Measurements from ENCODE around the gene TECTA. TPM values are rescaled to one million over a fixed set of nuclear protein-coding genes. Genes with fewer than 3 reads are reported as not detected.

Gene TECTA, protein sequence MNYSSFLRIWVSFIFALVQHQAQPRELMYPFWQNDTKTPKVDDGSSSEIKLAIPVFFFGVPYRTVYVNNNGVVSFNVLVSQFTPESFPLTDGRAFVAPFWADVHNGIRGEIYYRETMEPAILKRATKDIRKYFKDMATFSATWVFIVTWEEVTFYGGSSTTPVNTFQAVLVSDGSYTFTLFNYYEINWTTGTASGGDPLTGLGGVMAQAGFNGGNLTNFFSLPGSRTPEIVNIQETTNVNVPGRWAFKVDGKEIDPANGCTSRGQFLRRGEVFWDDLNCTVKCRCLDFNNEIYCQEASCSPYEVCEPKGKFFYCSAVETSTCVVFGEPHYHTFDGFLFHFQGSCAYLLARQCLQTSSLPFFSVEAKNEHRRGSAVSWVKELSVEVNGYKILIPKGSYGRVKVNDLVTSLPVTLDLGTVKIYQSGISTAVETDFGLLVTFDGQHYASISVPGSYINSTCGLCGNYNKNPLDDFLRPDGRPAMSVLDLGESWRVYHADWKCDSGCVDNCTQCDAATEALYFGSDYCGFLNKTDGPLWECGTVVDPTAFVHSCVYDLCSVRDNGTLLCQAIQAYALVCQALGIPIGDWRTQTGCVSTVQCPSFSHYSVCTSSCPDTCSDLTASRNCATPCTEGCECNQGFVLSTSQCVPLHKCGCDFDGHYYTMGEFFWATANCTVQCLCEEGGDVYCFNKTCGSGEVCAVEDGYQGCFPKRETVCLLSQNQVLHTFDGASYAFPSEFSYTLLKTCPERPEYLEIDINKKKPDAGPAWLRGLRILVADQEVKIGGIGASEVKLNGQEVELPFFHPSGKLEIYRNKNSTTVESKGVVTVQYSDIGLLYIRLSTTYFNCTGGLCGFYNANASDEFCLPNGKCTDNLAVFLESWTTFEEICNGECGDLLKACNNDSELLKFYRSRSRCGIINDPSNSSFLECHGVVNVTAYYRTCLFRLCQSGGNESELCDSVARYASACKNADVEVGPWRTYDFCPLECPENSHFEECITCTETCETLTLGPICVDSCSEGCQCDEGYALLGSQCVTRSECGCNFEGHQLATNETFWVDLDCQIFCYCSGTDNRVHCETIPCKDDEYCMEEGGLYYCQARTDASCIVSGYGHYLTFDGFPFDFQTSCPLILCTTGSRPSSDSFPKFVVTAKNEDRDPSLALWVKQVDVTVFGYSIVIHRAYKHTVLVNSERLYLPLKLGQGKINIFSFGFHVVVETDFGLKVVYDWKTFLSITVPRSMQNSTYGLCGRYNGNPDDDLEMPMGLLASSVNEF (N-terminal part only)
- total RNA-seq: under 1 TPM; 0.18 to 0.28 TPM

- Mint-ChIP-seq H3K36me3 (no peaks in the 10 kb centered on the region), H3K9me3 (ENCODE audit: low read depth) (no peaks in the 10 kb centered on the region), H3K4me1 (no peaks in the 10 kb centered on the region), H3K4me3 (no peak within 1 kb of the TSS), H3K27ac (no peak within 1 kb of the TSS), H3K27me3 (peaks cover 7% of the 10 kb centered on the region)
- CTCF ChIA-PET: no interaction called here
- DNase-seq: no peak
- no peak for ATAC-seq
Measured at GRCh38 chr11:121100943-121101342, at the start of gene TECTA. Gene TECTA (plus strand): TSS chr11:121101243. CDS start chr11:121102666, 1,423 bp downstream.

DNA sequence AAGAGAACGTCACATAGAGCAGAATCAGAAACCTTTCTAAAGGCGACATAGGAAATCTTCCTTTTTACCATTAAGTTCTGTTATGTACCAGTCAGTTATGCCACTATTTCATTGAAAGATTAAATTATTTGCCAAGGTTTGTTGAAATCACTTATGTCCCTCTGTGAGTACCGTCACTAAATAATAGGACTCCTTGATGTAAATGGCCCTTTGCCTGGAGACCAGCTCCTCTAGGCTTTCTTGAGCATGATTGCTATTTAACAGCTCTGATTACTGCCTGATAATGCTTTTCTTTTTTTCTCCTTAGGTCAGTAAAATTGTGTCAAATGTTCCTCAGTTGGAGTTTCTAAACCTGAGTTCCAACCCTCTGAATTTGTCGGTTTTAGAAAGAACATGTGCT, 47.8 kb upstream of the TECTA start:
- Mint-ChIP-seq H3K9me3 (ENCODE audit: low read depth) (no peaks in the 10 kb centered on the region), H3K36me3 (peaks cover 25% of the 10 kb centered on the region), H3K27me3 (no peaks in the 10 kb centered on the region), H3K4me1 (peaks cover 5% of the 10 kb centered on the region), H3K27ac (no peak overlapping the region), H3K4me3 (no peak overlapping the region)
- DNase-seq (no peak), ATAC-seq (no peak)
- CTCF ChIA-PET: interaction anchor here (1.1 to 1.3 kb wide), 2 partner anchors 10 to 142 kb away, joined by 3 read pairs; no protein-coding TSS in a partner anchor

DNA sequence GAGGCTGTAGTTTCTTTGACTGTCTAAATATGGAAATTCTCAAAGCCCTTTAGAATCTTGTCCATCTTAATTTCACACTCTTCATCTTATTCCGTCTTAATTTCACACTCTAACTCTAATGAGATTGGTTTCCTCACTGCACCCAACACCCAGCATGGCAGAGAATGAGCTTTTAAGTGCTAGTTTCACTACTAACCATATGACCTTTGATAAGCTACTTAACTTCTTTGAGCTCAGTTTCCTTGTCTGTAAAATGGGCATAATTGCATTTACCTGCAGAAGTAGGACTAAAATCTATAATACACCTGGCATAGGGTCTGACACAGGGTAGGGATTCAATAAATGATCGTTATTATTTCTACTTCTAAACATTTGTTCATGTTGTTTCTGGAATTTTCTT, 46.8 kb upstream of the TECTA start:
- ATAC-seq (no peak), DNase-seq (no peak)
- peaks cover 13% of the 10 kb centered on the region for H3K4me1 Mint-ChIP-seq
- no peak overlapping the region for H3K27ac Mint-ChIP-seq
- peaks cover 22% of the 10 kb centered on the region for H3K36me3 Mint-ChIP-seq
- CTCF ChIA-PET: interaction anchor here (1.3 kb wide), 1 partner anchor 9 kb away, joined by 3 read pairs; no protein-coding TSS in a partner anchor
- H3K4me3 Mint-ChIP-seq: no peak overlapping the region
- no peaks in the 10 kb centered on the region for H3K9me3 Mint-ChIP-seq (ENCODE audit: low read depth)
- no peaks in the 10 kb centered on the region for H3K27me3 Mint-ChIP-seq

GRCh38 chr11:121055076-121055475, 46.0 kb upstream of the TECTA start:
- no peak overlapping the region for H3K27ac Mint-ChIP-seq
- H3K9me3 Mint-ChIP-seq (ENCODE audit: low read depth): no peaks in the 10 kb centered on the region
- H3K36me3 Mint-ChIP-seq: peaks cover 25% of the 10 kb centered on the region
- CTCF ChIA-PET: no interaction called here
- DNase-seq (no peak), ATAC-seq (no peak)
- no peaks in the 10 kb centered on the region for H3K27me3 Mint-ChIP-seq
- no peak overlapping the region for H3K4me3 Mint-ChIP-seq
- H3K4me1 Mint-ChIP-seq: peaks cover 19% of the 10 kb centered on the region

DNA sequence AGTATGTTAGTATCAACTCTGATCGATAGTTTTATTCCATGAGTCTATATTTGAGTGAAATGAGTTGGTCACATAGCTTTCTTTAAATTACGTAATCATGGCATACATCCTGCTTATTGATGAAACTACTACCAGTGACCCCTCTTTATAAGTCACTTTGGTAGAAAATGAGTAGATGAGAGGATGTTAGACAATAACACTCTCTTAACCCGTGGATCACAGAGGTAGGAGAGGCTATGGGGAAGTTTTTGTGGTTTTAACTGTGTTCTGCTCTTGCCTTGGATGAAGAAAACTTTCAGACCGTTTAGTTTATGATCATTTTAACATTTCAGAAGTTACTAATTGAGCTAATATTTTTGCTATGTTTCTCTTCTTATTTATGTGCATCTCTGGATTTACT, 43.1 kb upstream of the TECTA start:
- H3K27me3 Mint-ChIP-seq: no peaks in the 10 kb centered on the region
- ATAC-seq: no peak
- CTCF ChIA-PET: no interaction called here

DNA sequence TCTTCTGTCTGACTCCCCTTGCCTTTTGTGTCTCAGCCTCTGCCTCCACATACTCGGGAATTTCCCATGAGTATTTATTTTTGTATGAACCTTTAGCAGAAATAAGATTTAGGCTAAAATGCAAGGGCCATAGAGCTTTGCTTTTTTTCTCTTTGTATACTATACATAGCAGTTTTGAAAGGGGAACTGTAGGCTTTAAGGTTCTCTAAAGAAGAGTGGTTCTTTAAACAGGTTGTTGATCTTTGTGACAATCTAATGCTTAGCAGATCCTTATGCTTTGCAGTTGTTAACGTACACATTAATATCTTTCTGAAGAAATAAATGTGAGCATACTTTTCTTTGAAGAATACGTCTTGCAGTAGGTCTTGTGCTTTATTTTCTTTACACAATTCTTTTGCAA, 42.1 kb upstream of the TECTA start:
- CTCF ChIA-PET: no interaction called here
- H3K27me3 Mint-ChIP-seq: no peaks in the 10 kb centered on the region
- no peak overlapping the region for H3K4me3 Mint-ChIP-seq
- no peak overlapping the region for H3K27ac Mint-ChIP-seq
- no peaks in the 10 kb centered on the region for H3K9me3 Mint-ChIP-seq (ENCODE audit: low read depth)
- H3K36me3 Mint-ChIP-seq: peaks cover 38% of the 10 kb centered on the region
- ATAC-seq (no peak), DNase-seq (no peak)
- H3K4me1 Mint-ChIP-seq: peaks cover 22% of the 10 kb centered on the region

More for the DNA sequence above, 43.1 kb upstream of the TECTA start:
- no peak overlapping the region for H3K27ac Mint-ChIP-seq
- H3K9me3 Mint-ChIP-seq (ENCODE audit: low read depth): no peaks in the 10 kb centered on the region
- no peak for DNase-seq
- peaks cover 22% of the 10 kb centered on the region for H3K4me1 Mint-ChIP-seq
- H3K36me3 Mint-ChIP-seq: peaks cover 33% of the 10 kb centered on the region
- no peak overlapping the region for H3K4me3 Mint-ChIP-seq

DNA sequence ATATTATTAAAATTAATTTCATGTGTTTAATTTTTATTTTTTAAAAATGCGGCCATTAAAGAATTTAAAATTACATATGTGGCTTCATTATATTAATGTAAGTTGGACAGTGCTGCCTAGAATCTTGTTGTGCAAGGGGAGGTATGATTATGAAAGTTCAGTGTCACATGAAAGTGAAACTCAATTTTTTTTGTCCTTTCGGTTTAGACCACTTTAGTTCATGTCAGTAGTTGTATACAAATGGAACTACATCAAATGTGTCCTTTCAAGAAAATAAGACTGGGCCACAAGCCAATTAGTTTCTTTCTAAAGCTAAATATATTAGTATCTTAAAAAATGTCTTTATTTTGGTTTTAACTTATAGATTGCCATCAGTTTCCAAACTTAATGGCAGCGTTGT, 41.4 kb upstream of the TECTA start:
- Mint-ChIP-seq H3K9me3 (ENCODE audit: low read depth) (no peaks in the 10 kb centered on the region), H3K4me3 (no peak overlapping the region), H3K36me3 (peaks cover 35% of the 10 kb centered on the region), H3K27ac (peak overlapping the region; percentile 54), H3K27me3 (no peaks in the 10 kb centered on the region), H3K4me1 (peaks cover 22% of the 10 kb centered on the region)
- ATAC-seq (peak; percentile 89), DNase-seq (no peak)
- CTCF ChIA-PET: no interaction called here

DNA sequence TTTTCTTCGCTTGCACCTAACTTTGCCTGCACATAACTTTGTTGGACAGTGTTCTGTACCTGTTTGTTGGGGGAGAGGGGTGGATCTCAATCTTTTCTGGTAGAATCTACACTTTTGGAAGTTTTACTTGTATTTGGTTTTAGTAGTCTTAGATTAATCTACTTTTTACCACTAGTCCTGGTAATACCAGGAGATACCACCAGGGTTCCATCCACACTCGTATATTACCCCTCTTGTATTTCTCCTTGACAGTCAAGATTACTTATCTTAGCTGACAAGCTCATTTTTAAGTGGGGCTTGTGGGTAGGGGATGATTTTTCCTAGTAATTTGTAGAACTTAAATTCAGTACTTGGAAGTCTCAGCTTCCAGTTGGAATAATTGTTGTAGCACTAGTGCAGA, 37.3 kb upstream of the TECTA start:
- H3K9me3 Mint-ChIP-seq (ENCODE audit: low read depth): no peaks in the 10 kb centered on the region
- H3K27ac Mint-ChIP-seq: no peak overlapping the region
- ATAC-seq: no peak
- H3K4me3 Mint-ChIP-seq: no peak overlapping the region
- CTCF ChIA-PET: interaction anchor here (1.1 kb wide), 1 partner anchor 10 kb away, joined by 3 read pairs; no protein-coding TSS in a partner anchor
- peaks cover 14% of the 10 kb centered on the region for H3K4me1 Mint-ChIP-seq
- no peak for DNase-seq
- H3K36me3 Mint-ChIP-seq: peaks cover 18% of the 10 kb centered on the region
- H3K27me3 Mint-ChIP-seq: no peaks in the 10 kb centered on the region

DNA sequence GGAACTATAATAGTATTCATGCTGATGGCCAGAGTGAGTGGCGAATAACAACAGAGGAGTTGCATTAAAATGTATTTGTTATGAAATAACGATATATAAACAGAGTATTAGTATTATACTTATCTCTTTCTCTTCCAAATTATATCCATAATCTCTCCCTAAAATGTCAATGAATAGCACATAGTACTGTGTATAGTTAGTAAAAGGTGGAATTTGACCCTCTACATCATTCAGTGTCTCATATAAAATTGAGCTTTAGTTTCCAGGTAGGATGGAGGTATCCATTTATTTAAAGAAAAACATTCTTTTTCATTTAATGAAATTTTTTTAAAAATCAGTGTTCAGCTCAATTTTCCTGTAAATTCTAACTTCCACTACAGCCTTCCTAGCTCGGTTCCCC, 34.4 kb upstream of the TECTA start:
- DNase-seq (no peak), ATAC-seq (no peak)
- CTCF ChIA-PET: no interaction called here
- no peak overlapping the region for H3K27ac Mint-ChIP-seq
- no peak overlapping the region for H3K4me3 Mint-ChIP-seq
- no peaks in the 10 kb centered on the region for H3K27me3 Mint-ChIP-seq
- peaks cover 23% of the 10 kb centered on the region for H3K36me3 Mint-ChIP-seq
- H3K4me1 Mint-ChIP-seq: no peaks in the 10 kb centered on the region
- H3K9me3 Mint-ChIP-seq (ENCODE audit: low read depth): no peaks in the 10 kb centered on the region

DNA sequence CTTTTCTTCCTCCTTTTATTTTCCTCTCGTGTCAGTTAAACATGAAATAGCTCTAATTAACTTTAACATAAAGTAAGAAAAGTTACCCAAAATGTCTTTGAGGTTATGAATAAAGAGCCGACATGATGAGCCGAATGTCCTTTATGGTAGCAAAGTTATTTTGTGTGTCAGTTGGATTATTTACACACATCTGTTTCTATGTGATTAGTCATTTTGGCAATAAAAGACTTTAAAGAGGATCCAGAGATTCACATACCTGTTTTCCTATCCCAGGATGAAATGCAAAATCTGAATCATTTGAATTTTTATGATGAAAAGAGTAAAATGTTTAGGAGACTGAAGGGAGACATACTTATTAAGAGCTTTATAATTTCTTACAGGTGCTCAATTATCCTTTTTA, 34.0 kb upstream of the TECTA start:
- H3K27ac Mint-ChIP-seq: no peak overlapping the region
- no peak overlapping the region for H3K4me3 Mint-ChIP-seq
- no peaks in the 10 kb centered on the region for H3K9me3 Mint-ChIP-seq (ENCODE audit: low read depth)
- CTCF ChIA-PET: no interaction called here
- peaks cover 25% of the 10 kb centered on the region for H3K36me3 Mint-ChIP-seq
- no peaks in the 10 kb centered on the region for H3K27me3 Mint-ChIP-seq
- DNase-seq (no peak), ATAC-seq (no peak)
- H3K4me1 Mint-ChIP-seq: no peaks in the 10 kb centered on the region

DNA sequence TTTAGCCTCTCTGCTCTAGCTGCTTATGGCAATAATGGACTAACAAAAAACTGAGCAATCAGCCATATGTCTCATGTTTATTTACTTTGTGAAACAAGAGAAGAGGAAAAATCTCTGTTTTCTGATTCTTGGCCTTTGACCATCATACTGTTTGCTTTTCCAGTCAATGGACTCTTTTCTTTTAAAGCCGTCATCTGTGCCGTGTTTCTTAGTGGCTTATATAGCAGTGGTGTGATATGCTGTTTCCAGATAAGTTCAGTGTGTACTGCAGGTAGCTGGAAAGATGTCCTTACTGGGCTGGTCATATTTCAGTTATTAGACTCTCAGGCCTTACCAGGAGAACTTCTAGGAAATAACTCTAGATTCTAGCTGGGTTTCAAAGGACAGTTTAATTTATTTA, 33.6 kb upstream of the TECTA start:
- no peaks in the 10 kb centered on the region for H3K9me3 Mint-ChIP-seq (ENCODE audit: low read depth)
- H3K27ac Mint-ChIP-seq: no peak overlapping the region
- no peak for DNase-seq
- CTCF ChIA-PET: no interaction called here
- ATAC-seq: no peak
- H3K36me3 Mint-ChIP-seq: peaks cover 25% of the 10 kb centered on the region
- no peak overlapping the region for H3K4me3 Mint-ChIP-seq
- H3K27me3 Mint-ChIP-seq: no peaks in the 10 kb centered on the region
- H3K4me1 Mint-ChIP-seq: no peaks in the 10 kb centered on the region

DNA sequence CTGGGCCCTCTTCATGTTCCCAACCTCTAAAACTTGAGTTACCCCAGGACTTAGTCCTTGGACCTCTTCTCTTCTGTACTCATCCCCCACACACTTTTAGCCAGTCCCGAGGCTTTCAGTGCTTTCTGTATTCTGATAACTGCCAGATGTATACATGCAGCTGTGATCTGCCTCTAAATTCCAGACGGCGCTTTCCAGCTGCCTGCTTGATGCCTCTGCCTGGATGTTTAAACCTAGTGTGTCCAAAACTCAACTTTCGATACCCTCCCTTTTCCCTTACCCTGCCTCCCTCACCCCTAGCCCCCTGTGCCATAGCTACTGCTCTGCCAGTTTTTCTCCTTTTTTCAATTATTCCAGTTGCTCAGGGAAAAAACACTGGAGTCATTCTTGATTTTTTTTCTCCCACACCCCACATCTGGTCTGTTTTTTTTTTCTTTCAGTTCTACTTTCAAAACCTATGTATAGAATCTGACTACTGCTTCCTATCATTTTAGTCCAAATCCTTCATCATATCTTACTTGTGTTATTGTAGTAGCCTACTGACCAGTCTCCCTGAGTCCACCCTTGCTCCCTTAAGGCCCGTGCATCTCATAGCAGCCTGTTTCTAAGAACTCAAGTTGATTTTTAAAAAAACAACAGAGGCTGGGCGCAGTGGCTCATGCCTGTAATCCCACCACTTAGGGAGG, 32.9 kb upstream of the TECTA start:
- DNase-seq (no peak), ATAC-seq (no peak)
- no peak overlapping the region for H3K4me3 Mint-ChIP-seq
- H3K27me3 Mint-ChIP-seq: no peaks in the 10 kb centered on the region
- no peaks in the 10 kb centered on the region for H3K4me1 Mint-ChIP-seq
- peaks cover 23% of the 10 kb centered on the region for H3K36me3 Mint-ChIP-seq
- H3K9me3 Mint-ChIP-seq (ENCODE audit: low read depth): no peaks in the 10 kb centered on the region
- CTCF ChIA-PET: no interaction called here
- H3K27ac Mint-ChIP-seq: no peak overlapping the region

DNA sequence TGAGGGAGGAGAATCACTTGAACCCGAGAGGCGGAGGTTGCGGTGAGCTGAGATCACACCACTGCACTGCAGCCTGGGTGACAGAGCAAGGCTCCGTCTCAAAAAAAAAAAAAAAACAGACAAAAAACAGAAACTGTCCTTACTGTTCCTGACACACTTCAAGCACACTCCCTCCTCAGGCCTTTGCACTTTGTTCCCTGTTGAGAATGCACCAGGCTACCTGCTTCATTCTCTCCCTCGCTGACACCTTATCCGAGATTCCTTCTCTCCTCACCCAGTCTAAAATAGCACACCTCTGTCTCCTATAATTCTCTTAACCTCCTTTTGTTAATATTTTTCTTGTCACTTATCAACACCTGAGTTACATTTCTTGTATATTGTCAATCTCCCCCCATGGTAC, 32.3 kb upstream of the TECTA start:
- H3K4me3 Mint-ChIP-seq: no peak overlapping the region
- no peaks in the 10 kb centered on the region for H3K9me3 Mint-ChIP-seq (ENCODE audit: low read depth)
- H3K27me3 Mint-ChIP-seq: no peaks in the 10 kb centered on the region
- no peak overlapping the region for H3K27ac Mint-ChIP-seq
- DNase-seq (no peak), ATAC-seq (no peak)
- peaks cover 18% of the 10 kb centered on the region for H3K36me3 Mint-ChIP-seq
- CTCF ChIA-PET: no interaction called here
- no peaks in the 10 kb centered on the region for H3K4me1 Mint-ChIP-seq

All from activated CD8-positive, alpha-beta memory T cell treated with anti-CD3 and anti-CD28 coated beads, Interleukin-2, amount 10 ng/mL, durations not matched to agents 7 days and 5 days (primary cell).